Stimulated activated CD4-positive, alpha-beta T cell treated with anti-CD3 and anti-CD28 coated beads, Interleukin-4, amount 100 ng/mL, for 24 hours (primary cell): ENCODE results near the gene STRN4.
A peak's percentile ranks its signal among the peaks of the same experiment; 100 is the strongest.
"Not testable (repeated sequence)": the region's sequence is repeated elsewhere in the genome, so short reads cannot be mapped to it uniquely, and the experiment has no call there.

Experiments used
- DNase-seq: peaks from one replicate; pipeline ENCODE4 v3.0.0-alpha.2; 2020

The STRN4 gene

GRCh38 chr19:46723471-46723870, 22.8 kb downstream of the STRN4 start:
- DNase-seq: no peak

- no peak for DNase-seq
These were observed 23.2 kb downstream of the STRN4 start for GRCh38 chr19:46723023-46723461.

- no peak for DNase-seq
These were observed 23.7 kb downstream of the STRN4 start for GRCh38 chr19:46722421-46723022.

GRCh38 chr19:46722004-46722380, 24.3 kb downstream of the STRN4 start:
- DNase-seq: no peak

GRCh38 chr19:46721269-46722003, 24.8 kb downstream of the STRN4 start:
- DNase-seq: no peak

GRCh38 chr19:46720503-46721239, 25.6 kb downstream of the STRN4 start:
- DNase-seq: no peak

- no peak for DNase-seq
These were observed 26.4 kb downstream of the STRN4 start for GRCh38 chr19:46719629-46720502.

GRCh38 chr19:46718934-46719622, 27.2 kb downstream of the STRN4 start:
- DNase-seq: no peak

GRCh38 chr19:46718157-46718933, 27.9 kb downstream of the STRN4 start:
- DNase-seq: peak; percentile 54

GRCh38 chr19:46717716-46718143, 28.5 kb downstream of the STRN4 start:
- no peak for DNase-seq

GRCh38 chr19:46717034-46717715, 29.1 kb downstream of the STRN4 start, which contains the start of gene PRKD2:
PRKD2 (minus strand) TSS chr19:46717114; CDS start chr19:46716370, 744 bp downstream.
- peak; percentile 90 for DNase-seq

- DNase-seq: no peak
These were observed 29.6 kb downstream of the STRN4 start for GRCh38 chr19:46716672-46717033.

- DNase-seq: no peak
These were observed 30.1 kb downstream of the STRN4 start for GRCh38 chr19:46715975-46716671.

- DNase-seq: no peak
These were observed 30.7 kb downstream of the STRN4 start for GRCh38 chr19:46715620-46715974.

GRCh38 chr19:46714444-46715106, 31.7 kb downstream of the STRN4 start:
- DNase-seq: peak; percentile 58

GRCh38 chr19:46713781-46714443, 32.3 kb downstream of the STRN4 start:
- peak; percentile 72 for DNase-seq

GRCh38 chr19:46712768-46713338, 33.4 kb downstream of the STRN4 start:
- DNase-seq: not testable (repeated sequence)

GRCh38 chr19:46710687-46711086, 35.6 kb downstream of the STRN4 start:
- no peak for DNase-seq
